HG03354 (cell line): Measurements from ENCODE around the gene SLC25A41.
"Not testable (repeated sequence)": the region's sequence is repeated elsewhere in the genome, so short reads cannot be mapped to it uniquely, and the experiment has no call there.

Source experiments
- ATAC-seq: cut with Tn5 transposase; IDR thresholded peaks from one replicate; pipeline ENCODE4 v1.9.1; 2021; ENCODE audit warnings: mild to moderate bottlenecking; ENCODE audit not compliant: unreplicated experiment, poor library complexity, severe bottlenecking

SLC25A41 gene

DNA sequence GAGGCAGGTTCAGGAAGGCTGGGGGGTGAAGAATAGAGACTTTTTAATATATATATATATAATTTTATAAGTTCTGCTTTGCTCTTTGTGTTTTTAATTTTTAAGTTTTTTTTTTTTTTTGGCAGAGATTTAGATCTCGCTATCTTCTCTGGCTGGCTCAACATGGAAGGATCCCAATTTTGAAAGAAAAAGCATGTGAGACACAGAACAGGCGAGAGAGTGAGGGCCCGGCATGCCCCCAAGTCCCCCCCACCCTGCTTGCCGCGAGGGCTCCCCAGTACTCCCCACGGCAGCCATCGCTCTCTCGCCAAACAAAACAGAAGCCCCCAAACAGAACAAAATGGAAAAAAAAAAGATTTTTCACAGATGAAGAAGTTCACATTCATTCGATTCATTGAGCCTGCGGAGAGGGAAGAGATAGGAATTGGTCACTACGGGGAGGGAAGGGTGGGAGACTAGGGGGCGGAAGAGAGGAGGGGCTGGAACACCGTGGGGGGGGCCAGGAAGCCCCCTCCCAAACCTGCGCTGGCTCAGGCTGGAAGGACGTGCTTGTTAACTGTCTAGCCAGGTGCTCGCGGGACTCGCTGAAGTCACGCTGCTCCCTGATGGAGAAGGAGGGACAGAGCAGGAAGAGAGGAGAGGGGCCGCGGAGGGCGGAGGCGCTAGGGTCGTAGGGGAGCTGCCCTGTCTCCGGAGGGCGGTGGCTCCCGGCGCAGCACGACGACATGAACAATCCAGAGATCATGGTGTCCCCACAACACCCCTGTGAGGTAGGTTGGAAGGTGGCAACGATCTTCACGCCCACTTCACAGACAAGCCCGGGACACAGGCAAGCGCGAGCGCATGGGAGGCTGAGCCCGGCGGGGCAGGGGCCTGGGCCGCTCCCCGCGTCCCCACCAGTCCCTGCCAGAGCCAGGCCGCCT is 19.6 kb downstream of the SLC25A41 start:
- ATAC-seq, result no peak

DNA sequence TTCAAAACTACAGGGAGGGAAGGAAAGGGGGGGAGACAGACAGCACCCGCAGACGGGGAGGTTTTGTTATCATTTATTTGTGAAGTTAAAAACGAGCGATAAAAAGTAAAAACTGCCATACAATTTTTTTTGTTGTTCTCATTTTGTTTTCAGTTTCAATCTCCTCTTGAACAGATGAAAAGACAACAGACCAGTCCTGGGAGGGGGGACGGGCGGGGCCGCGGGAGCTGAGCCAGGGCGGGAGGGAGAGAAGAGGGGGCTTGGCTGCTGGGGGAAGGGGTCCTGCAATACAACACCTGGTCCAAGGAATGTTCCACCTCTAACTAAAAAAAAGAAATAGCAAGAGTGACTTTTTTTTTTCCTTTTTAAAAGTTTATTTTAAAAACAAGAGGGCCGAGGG is 20.3 kb downstream of the SLC25A41 start:
- no peak for ATAC-seq

DNA sequence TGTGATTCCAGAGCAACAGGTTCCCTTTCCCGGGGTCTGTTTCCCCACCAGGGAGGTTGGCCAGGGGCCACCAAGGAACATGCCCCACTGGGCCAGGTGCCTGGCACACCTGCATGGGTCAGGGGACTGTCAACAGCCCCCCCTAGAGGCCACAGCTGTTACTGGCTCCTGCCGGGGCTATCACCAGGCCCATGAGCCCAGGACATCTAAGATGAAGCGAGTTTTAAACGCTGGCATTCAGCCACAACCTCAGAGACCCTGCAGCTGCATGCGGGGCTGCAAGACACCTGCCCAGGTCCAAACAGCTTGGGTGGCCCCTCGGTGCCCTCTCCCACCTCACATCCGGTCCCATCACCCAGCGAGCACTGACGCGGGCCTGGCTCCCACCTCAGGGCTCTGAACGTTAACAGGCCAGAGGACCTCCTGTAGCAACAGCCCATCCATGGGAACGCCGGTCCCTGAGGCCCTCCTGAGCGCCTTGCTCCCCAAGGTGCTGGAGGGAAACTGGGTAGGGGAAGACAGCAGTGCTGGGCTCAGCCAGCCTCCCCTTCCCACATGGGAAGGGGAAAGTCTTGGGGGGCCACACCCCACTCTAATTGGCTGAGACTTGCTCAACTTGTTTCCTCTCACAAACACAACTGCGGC is 21.0 kb downstream of the SLC25A41 start:
- ATAC-seq, result no peak

DNA sequence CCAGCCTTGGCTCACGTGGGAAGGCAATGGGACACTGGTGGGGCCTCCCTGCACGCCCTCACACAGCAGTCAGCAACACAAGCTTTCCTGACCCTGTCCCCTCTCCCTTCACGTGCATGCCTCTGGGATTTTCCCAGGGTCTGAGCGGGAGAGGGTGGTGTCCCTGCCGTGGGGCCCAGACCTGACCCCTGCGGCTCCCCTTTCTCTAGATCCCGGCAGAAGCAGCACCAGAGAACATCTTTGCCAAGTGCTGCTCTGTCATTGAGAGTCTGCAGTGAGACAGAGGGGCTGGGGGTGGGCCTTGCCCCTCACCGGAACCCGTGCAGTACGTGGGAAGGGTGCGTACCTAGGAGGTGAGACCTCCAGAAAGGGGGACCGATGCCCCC is 21.5 kb downstream of the SLC25A41 start:
- no peak for ATAC-seq

DNA sequence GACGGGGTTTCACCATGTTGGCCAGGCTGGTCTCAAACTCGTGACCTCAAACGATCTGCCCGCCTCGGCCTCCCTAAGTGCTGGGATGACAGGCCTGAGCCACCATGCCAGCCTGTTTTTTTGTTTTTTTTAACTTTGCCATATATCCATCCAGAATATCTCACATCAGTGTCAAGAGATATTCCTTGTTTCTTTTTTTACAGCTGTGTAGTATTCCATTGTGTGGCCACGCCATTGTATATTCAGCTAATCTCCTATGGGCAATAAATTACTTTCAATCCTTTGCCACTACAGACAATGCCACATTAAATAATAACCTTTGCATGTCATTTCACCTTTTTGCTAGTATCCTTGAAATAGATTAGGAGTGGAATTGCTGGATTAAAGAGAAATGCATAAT is 24.2 kb downstream of the SLC25A41 start:
- ATAC-seq, result no peak

DNA sequence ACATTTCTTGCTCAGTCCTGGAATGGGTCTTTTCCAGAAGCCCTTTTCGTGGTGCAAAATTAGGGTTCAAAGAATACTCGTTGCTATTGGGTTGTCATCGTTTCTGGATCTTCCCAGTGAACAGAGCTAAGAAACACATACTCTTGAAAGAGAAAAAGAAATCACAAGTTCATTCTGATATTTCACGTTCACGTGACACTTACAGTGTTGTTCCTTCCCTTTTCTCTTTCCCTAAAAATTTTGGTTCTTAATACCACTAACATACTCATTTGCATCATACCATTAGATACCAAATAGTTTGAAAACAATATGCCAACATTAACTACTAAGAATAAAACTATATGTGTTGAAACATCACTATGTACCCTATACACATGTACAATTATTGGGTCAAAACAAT is 27.2 kb downstream of the SLC25A41 start:
- no peak for ATAC-seq

DNA sequence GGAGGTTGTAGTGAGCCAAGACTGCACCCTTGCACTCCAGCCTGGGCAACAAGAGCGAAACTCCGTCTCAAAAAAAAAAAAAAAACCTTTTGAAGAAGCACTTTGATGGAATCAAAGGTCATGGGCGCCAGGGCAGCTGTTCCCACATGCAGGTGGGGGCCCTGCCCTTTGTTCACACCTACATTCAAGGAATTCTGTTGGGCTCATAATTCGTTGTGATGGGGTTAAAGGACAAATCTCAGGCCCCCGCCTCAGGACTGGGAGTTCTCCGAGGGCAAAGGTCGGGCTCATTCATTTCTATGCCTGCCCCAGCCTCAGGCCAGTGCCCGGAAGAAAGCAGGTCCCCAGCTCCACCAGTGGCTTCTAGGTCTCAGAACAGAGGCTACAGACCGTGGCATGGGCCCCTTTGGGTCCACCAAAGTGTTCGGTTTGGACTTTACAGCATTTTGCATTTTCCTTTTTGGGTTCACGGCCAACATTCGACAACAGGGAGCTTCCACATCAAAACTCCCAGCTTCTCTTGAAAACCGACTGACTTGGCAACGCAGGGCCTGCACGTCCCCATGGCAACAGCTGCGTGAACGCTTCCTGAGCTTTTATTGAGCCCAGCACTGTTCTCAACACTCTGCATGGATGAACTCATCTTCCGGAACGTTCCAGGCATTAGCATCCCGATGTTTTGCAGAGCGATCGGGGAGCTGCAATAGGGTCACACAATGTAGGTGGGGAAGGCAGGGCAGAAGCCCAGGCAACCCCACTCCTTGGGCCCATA is 30.5 kb downstream of the SLC25A41 start:
- no peak for ATAC-seq

DNA sequence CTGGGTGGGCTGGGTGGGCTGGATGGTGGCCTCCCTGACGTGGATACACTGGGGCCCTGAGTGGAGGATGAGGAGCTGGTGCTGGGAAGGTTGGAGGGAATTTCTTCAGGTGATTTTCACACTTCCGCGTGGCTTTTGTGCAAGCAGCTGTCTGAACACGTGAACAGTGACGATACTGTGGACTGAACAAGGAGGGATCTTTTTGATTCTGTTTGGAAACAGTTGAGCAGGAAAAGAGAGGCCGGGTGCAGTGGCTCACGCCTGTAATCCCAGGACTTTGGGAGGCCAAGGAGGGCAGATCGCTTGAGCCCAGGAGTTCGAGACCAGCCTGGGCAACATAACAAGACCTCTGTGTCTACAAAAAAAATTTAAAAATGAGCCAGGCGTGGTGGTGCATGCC is 31.5 kb downstream of the SLC25A41 start:
- no peak for ATAC-seq

DNA sequence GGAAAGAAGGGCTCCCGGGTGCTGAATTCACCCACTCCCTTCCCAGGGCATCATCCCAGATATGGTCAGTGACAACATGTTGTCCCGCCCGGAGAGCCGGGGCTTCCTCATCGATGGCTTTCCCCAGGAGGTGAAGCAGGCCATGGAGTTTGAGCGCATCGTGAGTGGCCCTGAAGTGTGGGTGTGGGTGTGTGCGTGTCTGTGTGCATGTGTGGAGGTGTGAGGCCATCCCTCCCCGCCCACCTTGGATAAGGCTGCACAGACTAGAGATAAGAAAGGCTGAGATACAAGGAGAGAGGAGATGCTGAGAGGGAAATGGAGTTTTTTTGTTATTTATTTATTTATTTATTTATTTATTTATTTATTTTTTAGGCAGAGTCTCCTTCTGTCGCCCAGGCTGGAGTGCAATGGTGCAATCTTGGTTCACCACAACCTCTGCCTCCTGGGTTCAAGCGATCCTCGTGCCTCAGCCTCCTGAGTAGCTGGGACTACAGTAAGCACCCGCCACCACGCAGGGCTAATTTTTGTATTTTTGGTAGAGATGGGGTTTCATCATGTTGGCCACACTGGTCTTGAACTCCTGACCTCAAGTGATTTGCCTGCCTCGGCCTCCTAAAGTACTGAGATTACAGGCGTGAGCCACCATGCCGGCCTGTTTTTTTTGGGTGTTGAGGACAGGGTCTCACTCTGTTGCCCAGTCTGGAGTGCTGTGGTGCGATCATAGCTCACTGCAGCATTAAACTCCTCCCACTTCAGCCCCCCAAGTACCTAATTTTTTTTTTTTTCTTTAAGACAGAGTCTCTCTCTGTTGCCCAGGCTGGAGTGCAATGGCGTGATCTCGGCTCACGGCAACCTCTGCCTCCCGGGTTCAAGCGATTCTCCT is 33.3 kb downstream of the SLC25A41 start:
- not testable (repeated sequence) for ATAC-seq

DNA sequence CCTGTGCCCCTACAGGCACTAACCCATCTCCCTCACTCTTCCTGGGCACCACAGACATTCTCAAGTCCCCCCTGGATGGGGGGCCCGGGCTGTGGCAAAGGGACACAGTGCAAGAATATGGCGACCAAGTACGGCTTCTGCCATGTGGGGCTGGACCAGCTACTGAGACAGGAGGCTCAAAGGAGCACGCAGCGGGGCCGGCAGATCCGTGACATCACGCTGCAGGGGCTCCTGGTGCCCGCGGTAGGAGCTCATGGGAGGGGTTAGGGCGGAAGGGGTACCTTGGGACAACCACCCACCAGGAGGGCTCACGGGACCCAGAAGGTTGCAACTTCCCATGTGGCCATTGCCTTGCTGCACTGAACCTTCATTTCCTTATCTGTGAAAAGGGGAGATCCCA is 37.3 kb downstream of the SLC25A41 start:
- no peak for ATAC-seq

DNA sequence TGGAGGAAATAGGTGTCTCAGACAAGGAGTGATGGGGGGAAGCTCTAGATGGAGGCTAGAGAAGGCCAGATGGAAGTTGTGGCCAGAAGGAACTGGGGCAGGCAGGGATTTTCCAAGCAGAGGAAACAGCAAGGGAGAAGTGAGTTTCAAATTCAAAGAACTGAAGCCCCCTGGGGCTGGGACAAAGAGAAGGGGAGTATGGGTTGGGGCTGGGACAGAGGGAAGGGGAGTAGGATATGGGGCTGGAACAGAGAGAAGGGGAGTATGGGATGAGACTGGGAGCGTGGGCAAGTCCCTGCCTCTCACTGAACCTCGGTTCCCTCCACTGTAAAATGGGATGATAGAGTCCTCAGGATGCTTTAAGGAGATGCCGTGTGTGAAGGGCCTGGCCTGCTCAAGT is 38.7 kb downstream of the SLC25A41 start:
- ATAC-seq, result no peak

DNA sequence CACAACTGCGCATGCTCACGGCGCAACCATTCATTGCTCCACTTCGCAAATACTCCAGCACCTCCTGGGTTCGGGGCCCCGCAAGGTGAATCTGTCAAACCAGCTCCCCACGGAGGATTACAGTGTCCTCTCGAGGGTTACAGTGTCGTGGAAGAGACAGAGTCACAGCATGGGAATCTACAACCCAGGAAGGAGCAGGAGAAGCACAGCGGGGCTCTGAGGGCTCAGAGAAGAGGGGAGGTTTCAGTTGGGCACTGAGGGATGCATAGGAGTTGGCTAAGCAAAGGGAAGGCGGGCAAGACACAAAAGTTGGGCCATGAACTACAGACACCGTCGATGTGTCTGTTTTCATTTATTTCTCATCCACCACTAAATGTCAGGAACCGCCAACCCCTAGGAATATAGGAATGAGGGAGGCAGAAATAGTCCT is 39.6 kb downstream of the SLC25A41 start:
- ATAC-seq, result peak; percentile 32

DNA sequence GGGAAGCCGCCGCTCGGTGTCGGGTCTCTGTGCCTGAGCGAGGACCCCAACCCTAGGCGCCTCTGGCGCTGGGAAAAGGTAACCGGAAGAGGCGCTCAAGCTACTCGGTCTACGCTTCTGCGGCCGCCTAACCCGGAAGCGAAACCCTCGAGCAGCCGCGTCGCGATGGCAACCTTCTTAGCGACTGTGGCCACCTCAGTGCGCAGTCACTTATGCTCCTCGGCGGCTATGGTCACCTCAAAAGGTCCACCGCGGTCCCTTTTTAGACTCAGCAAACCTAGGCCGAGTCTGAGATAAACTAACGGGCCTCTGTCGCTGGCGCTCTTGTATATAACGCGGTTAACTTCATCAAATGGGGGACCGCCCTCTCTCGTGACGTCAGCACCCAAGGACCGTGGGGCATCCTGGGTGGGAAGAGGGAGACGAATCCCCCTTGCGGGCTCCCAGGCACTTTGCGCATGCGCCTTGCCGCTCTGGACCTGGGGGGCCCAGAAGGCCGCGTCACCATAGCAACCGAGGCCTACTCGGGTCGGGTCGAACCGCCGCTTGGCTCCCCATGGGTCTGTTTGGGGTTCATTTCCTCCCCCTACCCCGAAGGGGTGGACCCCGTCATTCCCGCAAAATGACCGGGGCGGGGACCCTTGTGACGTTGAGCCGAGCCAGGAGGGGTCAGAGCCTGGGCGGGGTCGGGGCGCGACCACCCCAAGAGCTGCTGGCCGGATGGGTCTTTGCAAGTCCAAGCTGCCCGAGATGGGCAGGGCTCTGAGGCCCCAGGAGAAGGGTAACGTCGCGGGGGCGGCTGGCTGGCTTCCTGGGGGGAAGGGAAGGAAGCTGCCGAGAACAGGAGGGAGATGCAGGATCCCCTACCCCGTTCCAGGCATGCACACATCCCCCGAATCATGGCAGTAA is 40.2 kb downstream of the SLC25A41 start, which contains the start of gene GTF2F1:
TSS of gene GTF2F1 (minus strand) at position 91 of the 909 bp plus-strand sequence. CDS start 169 bp downstream, outside the sequence.
- peak; percentile 82 for ATAC-seq

DNA sequence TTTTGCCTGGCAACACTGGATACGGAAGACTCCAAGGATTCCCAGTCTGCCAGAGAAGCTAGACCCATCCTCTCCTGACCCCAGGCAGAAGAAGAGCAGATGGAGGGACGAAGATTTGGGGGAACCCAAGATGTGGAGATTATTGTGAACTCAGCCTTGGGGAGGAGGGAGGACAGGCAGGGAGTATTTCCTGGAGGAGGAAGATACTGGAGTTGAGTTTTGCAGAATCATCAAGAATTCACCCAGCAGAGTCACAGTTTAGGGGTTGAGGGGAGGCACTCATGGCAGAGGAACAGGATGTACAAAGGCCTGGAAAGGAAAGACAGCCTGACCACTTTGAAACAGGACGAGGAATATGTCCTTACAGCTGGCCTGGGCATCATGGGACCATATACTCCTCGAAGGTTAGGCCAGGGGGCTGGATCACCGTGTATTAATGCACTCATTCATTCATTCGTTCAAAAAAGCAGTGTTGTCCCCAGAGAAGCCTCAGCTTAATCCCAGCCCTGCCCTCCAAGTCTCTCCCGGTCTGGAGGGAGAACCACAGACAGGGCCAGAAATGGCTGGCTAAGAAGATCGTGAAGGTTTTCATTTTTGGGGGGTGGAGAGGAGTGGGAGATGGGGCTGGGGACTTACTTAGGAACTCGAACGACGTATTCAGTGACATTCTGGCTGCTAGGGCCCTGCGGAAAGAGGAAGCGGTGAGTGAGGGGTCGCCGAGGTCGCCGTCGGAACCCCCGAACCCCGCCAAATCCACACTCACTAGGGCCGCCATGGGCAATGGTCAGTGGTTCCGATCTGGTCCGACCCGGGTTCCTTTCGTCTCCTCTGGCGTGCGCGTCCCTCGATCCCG is 41.1 kb downstream of the SLC25A41 start:
- no peak for ATAC-seq

DNA sequence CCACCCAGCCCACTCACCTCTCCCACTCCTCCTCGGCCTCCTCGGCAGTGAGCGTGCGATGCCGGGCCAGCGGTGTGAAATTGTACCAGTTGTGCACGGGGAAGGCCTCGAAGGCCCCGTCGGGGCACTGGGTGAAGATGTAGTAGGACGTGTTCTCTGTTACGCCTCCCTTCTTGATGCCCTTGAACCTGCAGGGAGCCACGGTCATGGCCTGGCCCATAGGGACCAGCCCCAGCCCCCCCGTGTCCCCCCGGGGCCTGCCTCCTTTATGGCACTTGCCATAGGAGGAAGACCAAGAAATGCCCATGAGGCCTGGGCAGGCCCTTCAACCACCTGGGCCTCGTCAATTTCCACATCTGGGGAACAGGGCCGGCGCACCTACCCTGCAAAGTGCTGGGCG is 46.2 kb downstream of the SLC25A41 start:
- no peak for ATAC-seq

DNA sequence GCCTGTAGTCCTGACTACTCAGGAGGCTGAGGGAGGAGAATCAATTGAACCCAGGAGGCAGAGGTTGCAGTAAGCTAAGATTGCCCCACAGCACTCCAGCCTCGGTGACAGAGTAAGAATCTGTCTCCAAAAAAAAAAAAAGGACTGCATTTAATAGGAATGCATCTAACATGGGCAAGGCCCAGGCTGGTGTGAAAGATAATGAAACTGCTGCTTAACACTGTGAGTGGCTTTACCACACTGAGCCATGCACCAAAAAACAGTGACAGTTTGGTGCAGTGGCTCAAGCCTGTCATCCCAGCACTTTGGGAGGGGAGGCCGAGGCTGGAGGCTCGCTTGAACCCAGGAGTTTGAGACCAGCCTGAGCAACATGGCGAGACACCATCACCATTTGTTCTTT is 49.2 kb downstream of the SLC25A41 start:
- ATAC-seq, result no peak

DNA sequence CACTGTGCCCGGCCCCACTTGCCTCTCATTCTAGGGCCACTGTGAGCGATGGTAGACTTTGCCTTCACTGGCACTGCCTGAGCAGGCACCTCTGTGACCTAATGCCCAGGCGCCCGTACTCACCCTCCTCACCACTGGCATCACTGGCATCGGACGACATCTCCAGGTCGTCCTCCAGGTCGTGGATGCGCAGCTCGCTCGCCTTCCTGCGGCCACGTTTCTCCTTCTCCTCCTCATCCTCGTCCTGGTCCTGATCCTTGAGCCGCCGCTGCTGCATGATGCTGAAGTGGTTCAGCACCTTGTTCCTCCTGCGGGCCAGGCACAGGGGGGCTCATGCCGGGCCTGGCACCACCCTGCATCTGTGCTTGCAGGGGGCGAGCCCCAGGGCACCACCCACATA is 50.4 kb downstream of the SLC25A41 start:
- ATAC-seq, result no peak
